EL (cell line): ENCODE measurements around the gene FEM1B.
A peak's percentile ranks its signal among the peaks of the same experiment; 100 is the strongest.
"Not testable (repeated sequence)": the region's sequence is repeated elsewhere in the genome, so short reads cannot be mapped to it uniquely, and the experiment has no call there.

Experiments used
- DNase-seq: peaks from one replicate; pipeline ENCODE4 v3.0.0-alpha.2; 2016

The FEM1B gene

DNA sequence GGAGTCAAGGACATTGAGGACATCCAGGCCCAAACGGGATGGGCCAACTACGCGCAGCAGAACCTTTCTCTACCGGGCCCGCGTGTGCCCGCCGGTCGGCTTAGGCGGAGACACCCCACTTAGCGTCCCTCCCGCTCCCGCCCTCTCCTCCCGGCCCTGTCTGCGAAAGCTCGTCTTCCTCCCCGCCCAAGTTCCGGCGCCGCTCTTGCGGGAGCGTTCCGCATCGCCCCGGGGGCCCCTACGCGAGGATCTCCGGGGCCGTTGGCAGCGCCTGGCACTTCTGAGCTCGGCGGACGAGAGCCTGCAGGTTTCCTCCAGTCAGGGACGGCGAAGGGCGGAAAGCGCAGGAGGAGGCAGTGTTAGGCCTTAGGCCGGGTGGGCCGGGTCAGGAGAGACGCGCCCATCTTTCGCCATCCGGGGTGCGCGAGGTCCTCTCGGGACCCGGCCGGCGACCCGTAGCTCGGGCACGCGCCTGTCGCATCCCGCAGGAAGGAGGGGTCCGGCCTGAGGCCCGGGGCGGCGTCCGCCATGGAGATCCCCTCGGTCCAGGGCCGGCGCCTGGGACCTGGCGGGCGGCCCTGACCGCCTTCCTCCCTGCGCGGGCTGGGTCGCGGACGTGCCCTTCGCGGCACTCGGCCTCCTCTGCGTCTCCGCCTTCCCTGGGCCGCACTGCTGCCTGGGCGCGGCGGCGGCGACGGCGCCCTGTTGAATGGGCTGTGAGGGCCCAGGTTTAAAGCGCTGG, at the start of gene FEM1B:
Gene FEM1B (plus strand): TSS at position 143 of the 742 bp plus-strand sequence. CDS start 673 bp downstream, outside the sequence.
- peak; percentile 91 for DNase-seq

GRCh38 chr15:68228143-68228970, 49.2 kb upstream of the FEM1B start:
- DNase-seq, result peak; percentile 38

DNA sequence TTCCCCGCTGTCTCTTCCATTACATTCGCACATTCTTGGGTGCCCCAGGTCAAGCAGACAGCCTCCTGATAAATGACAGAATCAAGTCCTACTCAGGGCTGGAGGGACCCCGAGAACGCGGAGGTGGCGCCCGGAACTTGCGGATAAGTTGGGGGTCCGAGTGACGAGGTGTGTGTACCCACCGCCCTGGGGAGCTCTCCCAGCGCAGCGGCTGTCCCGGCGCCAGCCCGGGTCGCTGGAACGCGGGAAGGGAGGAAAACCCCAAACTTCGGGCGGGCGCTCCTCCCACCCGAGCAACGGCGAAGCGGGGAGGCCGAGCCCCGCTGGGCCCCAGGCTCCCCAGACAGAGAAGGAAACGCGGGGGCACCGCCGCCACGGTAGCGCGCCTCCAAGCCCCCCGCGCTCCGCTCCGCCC, 48.6 kb upstream of the FEM1B start:
- no peak for DNase-seq

- DNase-seq, result peak; percentile 84
Observed at GRCh38 chr15:68229386-68230156, 48.0 kb upstream of the FEM1B start, which contains the start of gene CLN6. Gene CLN6, minus strand, starts transcription at chr15:68229728. Its CDS starts 144 bp downstream, at chr15:68229584.

DNA sequence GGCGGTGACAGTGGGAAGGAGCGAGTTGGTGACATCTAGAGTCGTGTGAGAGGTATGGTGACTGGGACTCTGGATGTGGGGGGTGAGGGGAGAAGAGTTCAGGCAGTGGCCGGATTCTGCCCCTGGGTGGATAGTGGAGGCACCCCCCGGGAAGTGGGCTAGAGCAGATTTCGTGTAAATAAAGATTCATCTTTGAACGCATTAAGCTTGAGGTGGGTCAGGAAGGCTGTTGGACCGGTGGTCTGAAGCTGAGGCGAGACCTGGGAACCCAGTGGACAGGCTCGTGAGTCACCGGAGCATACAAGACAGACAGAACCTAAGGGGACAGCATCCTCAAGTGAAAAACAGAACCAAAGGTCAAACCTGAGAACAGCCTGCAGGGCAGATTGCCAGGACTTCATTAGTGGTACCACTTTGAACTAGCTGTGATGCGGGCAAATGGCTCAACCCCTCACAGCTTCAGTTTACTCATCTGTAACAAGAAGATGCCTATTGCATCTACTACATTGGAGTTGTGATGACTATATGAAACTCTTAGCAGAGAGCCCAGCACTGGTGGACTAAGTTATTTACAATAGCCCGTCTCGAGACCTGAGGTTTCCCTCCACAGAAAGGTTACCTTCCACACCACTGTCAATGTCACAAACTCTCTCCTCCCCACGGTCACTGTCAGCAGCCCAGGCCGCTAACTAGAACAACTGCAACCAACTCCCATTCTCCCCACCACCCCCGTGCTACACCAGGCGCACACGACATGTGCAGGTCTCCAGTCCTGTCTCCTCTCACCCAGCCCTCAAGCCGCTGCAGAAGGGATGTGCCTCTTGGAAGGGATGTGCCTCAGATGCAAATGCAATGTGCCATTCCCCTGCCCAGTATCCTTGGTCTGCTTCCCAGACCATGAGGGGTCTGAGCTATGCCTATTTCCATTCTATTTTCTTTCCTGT, 47.1 kb upstream of the FEM1B start:
- peak; percentile 27 for DNase-seq

- no peak for DNase-seq
Observed at GRCh38 chr15:68231102-68231818, 46.3 kb upstream of the FEM1B start.

GRCh38 chr15:68232449-68232848, 45.1 kb upstream of the FEM1B start:
- DNase-seq, result no peak

DNA sequence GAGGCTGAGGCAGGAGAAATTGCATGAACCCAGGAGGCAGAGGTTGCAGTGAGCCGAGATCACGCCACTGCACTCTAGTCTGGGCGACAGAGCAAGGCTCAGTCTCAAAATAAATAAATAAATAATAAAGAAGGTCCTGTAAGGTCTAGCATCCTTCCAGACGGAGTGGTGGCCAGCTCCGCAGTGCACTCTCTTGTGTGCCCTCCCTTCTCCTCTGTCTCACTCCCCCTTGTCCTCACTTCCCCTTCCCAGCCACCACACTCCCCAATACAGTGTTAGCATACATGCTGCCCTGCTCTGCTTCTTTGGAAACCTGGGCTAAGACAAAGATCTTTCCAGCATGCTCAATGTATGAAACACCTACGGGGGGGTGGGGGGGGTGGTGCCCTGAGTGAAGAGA, 44.6 kb upstream of the FEM1B start:
- no peak for DNase-seq

GRCh38 chr15:68234060-68234459, 43.5 kb upstream of the FEM1B start:
- no peak for DNase-seq

DNA sequence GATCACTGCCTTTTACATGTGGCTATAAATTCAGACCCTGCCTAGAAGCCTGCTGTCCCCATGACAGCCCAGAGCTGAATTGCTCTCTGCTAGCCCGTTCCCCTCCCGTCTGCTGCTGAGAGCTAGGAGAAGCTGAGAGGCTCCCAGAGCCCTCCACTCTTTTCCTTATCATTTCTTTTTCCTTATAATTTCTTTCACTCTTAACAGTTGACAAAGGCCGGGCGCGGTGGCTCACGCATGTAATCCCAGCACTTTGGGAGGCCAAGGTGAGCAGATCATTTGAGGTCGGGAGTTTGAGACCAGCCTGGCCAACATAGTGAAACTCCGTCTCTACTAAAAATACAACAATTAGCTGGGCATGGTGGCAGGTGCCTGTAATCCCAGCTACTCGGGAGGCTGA, 43.0 kb upstream of the FEM1B start:
- not testable (repeated sequence) for DNase-seq

DNA sequence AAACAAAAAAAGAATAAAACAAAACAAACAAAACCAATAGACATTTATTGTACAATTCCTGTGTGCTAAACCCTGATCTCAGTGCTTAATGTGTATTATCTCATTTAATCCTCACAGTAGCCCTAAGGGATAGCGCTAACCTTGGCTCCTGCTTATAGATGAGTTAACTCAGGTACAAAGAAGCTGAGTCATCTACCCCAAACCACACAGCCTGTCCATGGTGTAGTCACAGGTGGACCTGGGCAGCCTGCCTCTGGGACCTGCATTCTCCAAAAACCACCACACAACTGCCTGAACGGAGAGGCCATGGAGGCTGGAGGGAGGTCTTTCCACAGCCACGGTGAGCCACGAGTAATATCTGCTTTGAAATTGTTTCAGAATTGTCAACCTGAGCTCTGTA, 42.5 kb upstream of the FEM1B start:
- DNase-seq, result no peak

- DNase-seq, result no peak
Observed at GRCh38 chr15:68239025-68239424, 38.5 kb upstream of the FEM1B start.

DNA sequence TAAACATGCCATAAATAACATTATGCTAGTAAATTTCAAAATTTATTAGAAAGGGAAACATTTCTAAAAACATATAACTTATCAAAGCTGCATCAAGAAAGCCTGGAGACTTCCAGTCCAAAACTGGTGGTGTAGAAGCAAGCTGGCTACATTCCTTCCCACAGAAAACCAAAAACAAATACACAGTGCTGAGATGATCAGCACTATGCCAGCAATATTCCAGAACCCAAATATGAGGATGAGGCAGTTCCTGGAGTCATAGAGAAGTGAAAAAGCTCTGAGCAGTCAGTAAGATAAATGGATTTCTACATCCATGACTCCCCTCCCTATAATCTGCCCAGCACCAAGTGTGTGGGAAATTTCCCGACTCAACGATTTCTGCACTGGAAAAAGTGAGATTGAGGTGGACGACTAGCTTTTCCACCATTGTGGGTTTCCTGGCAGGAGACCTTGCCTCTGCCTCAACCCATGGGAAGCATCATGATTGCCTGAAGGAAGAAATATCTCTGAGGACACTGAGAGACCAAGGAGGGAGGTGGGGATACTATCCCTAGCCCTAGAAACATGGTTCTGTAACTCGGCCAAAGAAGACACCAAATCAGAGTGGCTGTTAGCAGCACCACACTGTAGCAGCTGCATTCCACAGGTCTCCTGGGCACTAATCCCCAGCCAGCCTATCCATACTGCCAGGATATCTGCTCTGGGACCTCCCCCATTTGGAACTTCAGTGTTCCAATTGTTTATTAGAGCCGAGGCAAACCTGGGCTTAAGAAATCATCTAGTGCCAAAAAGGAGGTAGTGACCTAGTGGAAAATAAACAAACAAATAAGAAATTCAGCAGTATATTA, 36.2 kb upstream of the FEM1B start:
- DNase-seq, result no peak

DNA sequence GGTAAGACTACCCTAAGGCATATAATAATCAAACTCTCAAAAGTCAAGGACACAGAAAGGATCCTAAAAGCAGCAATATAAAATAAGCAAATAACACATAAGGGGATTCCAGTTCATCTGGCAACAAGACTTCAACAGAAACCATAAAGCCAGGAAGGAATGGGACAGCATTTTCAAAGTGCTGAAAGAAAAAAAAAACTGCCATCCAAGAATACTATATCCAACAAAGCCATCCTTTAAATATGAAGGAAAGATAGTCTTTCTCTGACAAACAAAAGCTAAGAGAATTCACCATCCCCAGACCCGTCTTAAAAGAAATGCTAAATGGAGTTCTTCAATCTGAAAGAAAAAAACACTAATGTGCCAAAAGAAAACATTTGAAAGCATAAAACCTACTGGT, 33.3 kb upstream of the FEM1B start:
- no peak for DNase-seq

- DNase-seq, result no peak
Observed at GRCh38 chr15:68249058-68249713, 28.4 kb upstream of the FEM1B start.

GRCh38 chr15:68252925-68253534, 24.5 kb upstream of the FEM1B start:
- DNase-seq, result peak; percentile 76

GRCh38 chr15:68256675-68257450, 20.7 kb upstream of the FEM1B start:
- peak; percentile 80 for DNase-seq

- DNase-seq, result no peak
Observed at GRCh38 chr15:68258692-68259091, 18.9 kb upstream of the FEM1B start.

GRCh38 chr15:68259883-68260282, 17.7 kb upstream of the FEM1B start:
- no peak for DNase-seq
